Measurements from ENCODE around the gene ABL1.

- TF ChIP-seq CTCF (conservative IDR thresholded peaks at IDR 0.05; ENCODE audit: low read depth, low read length) (no peak), EZH2 (IDR thresholded peaks at IDR 0.05; ENCODE audit: borderline replicate concordance, low read depth, low read length, poor library complexity, severe bottlenecking) (no peak)
Measured at GRCh38 chr9:130897105-130897751, 62.2 kb downstream of the ABL1 start.

Measured in A673 (cell line).